HepG2 (cell line): ENCODE results near the gene HOPX. TPM values are rescaled to one million over a fixed set of nuclear protein-coding genes. Genes with fewer than 3 reads are reported as not detected.

Experiments
- ATAC-seq: fragments of 200-7000 bp; cut with Tn5 transposase; 3 replicates; pipeline ENCODE4 v1.9.1; 2020; ENCODE audit warnings: mild to moderate bottlenecking, moderate library complexity
- BruUV-seq: library from RNA; stranded (reverse); fragments of 400-500 nt; replicated peaks from 2 replicates; lab custom pipeline; 2021; lab: Mats Ljungman, UMichigan
- CTCF ChIA-PET: fragments of 300-600 bp; formaldehyde crosslinking; extraction: SDS; loops from one replicate; lab custom pipeline; 2021; ENCODE audit warnings: low total read pairs, inconsistent platforms, low intra/inter-chr PET ratio; lab: Yijun Ruan, JAX
- POLR2A ChIA-PET: fragments of 350-600 bp; sonication (Branson Sonifier 250); formaldehyde crosslinking; loops from one replicate; lab custom pipeline; 2020; ENCODE audit warnings: antibody characterized with exemption, inconsistent platforms; lab: Yijun Ruan, JAX
- DNase-seq: peaks from one replicate; pipeline ENCODE4 v3.0.0-alpha.2; 2015; ENCODE audit warnings: low spot score
- FAIRE-seq: peaks from 3 replicates; lab custom pipeline; 2011; peaks lifted over from hg19 to GRCh38; lab: Jason Lieb, UNC
- H2AFZ ChIP-seq: one replicate; pipeline ENCODE4 v1.6.1; 2011; ENCODE audit warnings: low read length, inconsistent platforms
- H3K27ac ChIP-seq: fragments of 300-600 bp; 3 replicates; pipeline ENCODE4 v1.8.0; 2011; ENCODE audit warnings: mixed run types, mild to moderate bottlenecking, mixed read lengths, low read length, inconsistent platforms; ENCODE audit not compliant: insufficient read depth; ENCODE audit errors: extremely low read length
- H3K27me3 ChIP-seq, 2 experiments: fragments of 200-600 bp in 1 of 2; 2 replicates in 1 of 2; 3 replicates in 1 of 2; pipeline versions ENCODE4 v1.6.0 to v1.8.0; 2011; ENCODE audit warnings: low read length in 2 of 2, mild to moderate bottlenecking in 2 of 2, moderate library complexity in 2 of 2, inconsistent platforms in 1 of 2; ENCODE audit not compliant: insufficient read depth in 2 of 2, control insufficient read depth in 1 of 2
- H3K36me3 ChIP-seq, 2 experiments: fragments of 200-600 bp in 1 of 2; replicated peaks in 1 of 2; 2 replicates in 1 of 2; 3 replicates in 1 of 2; pipeline versions ENCODE4 v1.5.1 to v1.8.0; 2011; ENCODE audit warnings: low read length in 2 of 2, inconsistent platforms in 1 of 2; ENCODE audit not compliant: insufficient read depth in 2 of 2, control insufficient read depth in 1 of 2
- H3K4me1 ChIP-seq: 2 replicates; pipeline ENCODE4 v1.5.1; 2012; ENCODE audit warnings: low read length, inconsistent platforms; ENCODE audit not compliant: insufficient read depth
- H3K4me2 ChIP-seq: 2 replicates; pipeline ENCODE4 v1.6.0; 2011; ENCODE audit warnings: low read depth, low read length, inconsistent platforms
- H3K4me3 ChIP-seq, 3 experiments: fragments of 200-600 bp in 1 of 3; sonication (generic), shearing (Covaris generic) in 1 of 3; replicated peaks in 1 of 3; 2 replicates each; pipeline ENCODE4 v1.5.1; 2011 to 2016; ENCODE audit warnings: low read length in 3 of 3, inconsistent platforms in 2 of 3, low read depth in 2 of 3, mild to moderate bottlenecking in 2 of 3, control low read depth in 1 of 3, mixed read lengths in 1 of 3; ENCODE audit not compliant: insufficient read depth in 1 of 3
- H3K79me2 ChIP-seq: one replicate; pipeline ENCODE4 v1.6.1; 2011; ENCODE audit warnings: low read length, inconsistent platforms; ENCODE audit not compliant: insufficient read depth
- H3K9ac ChIP-seq: 2 replicates; pipeline ENCODE4 v1.6.0; 2011; ENCODE audit warnings: mild to moderate bottlenecking, low read depth, low read length, inconsistent platforms; ENCODE audit not compliant: insufficient read depth
- H3K9me3 ChIP-seq: 2 replicates; pipeline ENCODE4 v1.5.1; 2012; ENCODE audit warnings: mild to moderate bottlenecking, low read length
- H4K20me1 ChIP-seq: 2 replicates; pipeline ENCODE4 v1.6.0; 2011; ENCODE audit warnings: inconsistent platforms, mild to moderate bottlenecking, low read length, moderate library complexity; ENCODE audit not compliant: insufficient read depth
- ELF4 ChIP-seq: sonication (generic); formaldehyde crosslinking; IDR thresholded peaks from 2 replicates; pipeline ENCODE4 v1.5.0; 2020; ENCODE audit warnings: missing genetic modification reagents, mild to moderate bottlenecking, moderate library complexity, borderline replicate concordance
- HNF4G ChIP-seq, 2 experiments: sonication (generic) in 1 of 2; formaldehyde crosslinking in 1 of 2; IDR thresholded peaks; 2 replicates each; pipeline versions ENCODE4 v1.4.0 to v1.6.1; 2011 to 2020; ENCODE audit warnings: borderline replicate concordance in 2 of 2, low read depth in 2 of 2, mild to moderate bottlenecking in 2 of 2, low read length in 1 of 2, missing genetic modification reagents in 1 of 2, moderate library complexity in 1 of 2
- HNRNPUL1 ChIP-seq: fragments of 200-400 bp; formaldehyde crosslinking; IDR thresholded peaks from 2 replicates; pipeline ENCODE4 v1.6.1; 2017; ENCODE audit warnings: low read depth, mild to moderate bottlenecking, low read length, moderate library complexity
- PHF5A ChIP-seq: IDR thresholded peaks from one replicate; pipeline ENCODE4 v1.6.1; 2018; ENCODE audit warnings: low read depth, missing genetic modification reagents; ENCODE audit not compliant: unreplicated experiment
- TFAP4 ChIP-seq: sonication (generic); IDR thresholded peaks from 2 replicates; pipeline ENCODE4 v1.6.1; 2016; ENCODE audit warnings: low read depth, borderline replicate concordance
- UBTF ChIP-seq: sonication (generic); formaldehyde crosslinking; IDR thresholded peaks from 2 replicates; pipeline ENCODE4 v1.4.0; 2020; ENCODE audit warnings: mild to moderate bottlenecking, missing genetic modification reagents
- USF2 ChIP-seq, 2 experiments: sonication (generic) in 1 of 2; formaldehyde crosslinking in 1 of 2; IDR thresholded peaks; 2 replicates each; pipeline versions ENCODE4 v1.5.1 to v1.6.1; 2011 to 2020; ENCODE audit warnings: borderline replicate concordance in 1 of 2, low read depth in 1 of 2, low read length in 1 of 2, mild to moderate bottlenecking in 1 of 2, missing genetic modification reagents in 1 of 2, moderate library complexity in 1 of 2
- ZNF275 ChIP-seq: sonication (generic); formaldehyde crosslinking; IDR thresholded peaks from 2 replicates; pipeline ENCODE4 v1.8.0; 2022; ENCODE audit warnings: missing genetic modification reagents, mild to moderate bottlenecking, inconsistent platforms, borderline replicate concordance
- ZNF441 ChIP-seq: sonication (generic); formaldehyde crosslinking; IDR thresholded peaks from 2 replicates; pipeline ENCODE4 v1.7.0; 2021; ENCODE audit warnings: missing genetic modification reagents, borderline replicate concordance
- ZXDC ChIP-seq: sonication (generic); formaldehyde crosslinking; IDR thresholded peaks from 2 replicates; pipeline ENCODE4 v1.5.0; 2020; ENCODE audit warnings: mild to moderate bottlenecking, missing genetic modification reagents
- WGBS: methylation state at CpG from one replicate; pipeline ENCODE4 v1.1.6; 2017; ENCODE audit warnings: low lambda C conversion rate; 5-methylcytosine and 5-hydroxymethylcytosine counted together
- in situ Hi-C: cut with HindIII; loops from 2 replicates; pipeline ENCODE4 v1.10.0; 2017; ENCODE audit warnings: low pct_unique_long_range_greater_than_20kb; ENCODE audit not compliant: extremely low pct_ligation_motif_present
- intact Hi-C: fragments of 100-400 bp; cut with micrococcal nuclease; formaldehyde crosslinking; loops from one replicate; pipeline ENCODE4 v1.10.0; 2022; ENCODE audit not compliant: unreplicated experiment
- polyA plus RNA-seq, 8 experiments: library from polyadenylated mRNA; depleted of rRNA in 3 of 8; stranded (reverse) in 7 of 8; unstranded in 1 of 8; fragments of >200 nt; fragmentation: Illumina TruSeq in 4 of 8; extraction: Trizol in 4 of 8; gene quantifications; 2 replicates each; pipeline versions ENCODE4 v1.2.1 to v1.2.3, GENCODE V29; 2011 to 2016; ENCODE audit warnings: low read depth in 4 of 8, missing spikeins in 1 of 8, mixed read lengths in 1 of 8; ENCODE audit not compliant: insufficient read depth in 1 of 8
- total RNA-seq, 5 experiments: library from RNA; depleted of rRNA; stranded (reverse); fragments of >200 nt; fragmentation: Illumina TruSeq; extraction: Trizol; gene quantifications; 2 replicates each; pipeline ENCODE4 v1.2.3, GENCODE V29; 2016; ENCODE audit warnings: low read depth in 1 of 5

HOPX gene
- total and polyA plus RNA-seq, 2 of the 13 experiments (the other 11 are each of a cell fraction or from before 2014, with no cell fraction given): not detected

- BruUV-seq: no TSS peak
- WGBS: 19% methylated on average over 4 of the region's 7 CpGs
- CTCF ChIA-PET: no interaction called here
- TF ChIP-seq TFAP4: no peak
- TF ChIP-seq ZNF441: no peak
- no peak for TF ChIP-seq HNRNPUL1
- no peak for TF ChIP-seq HNF4G (IDR thresholded peaks at IDR 0.05; ENCODE audit: borderline replicate concordance, low read depth, low read length)
- TF ChIP-seq HNF4G (CRISPR knock-in tag; IDR thresholded peaks at IDR 0.05; ENCODE audit: borderline replicate concordance, low read depth): no peak
- TF ChIP-seq USF2 (IDR thresholded peaks at IDR 0.05; ENCODE audit: low read depth, low read length): no peak
- no peak for TF ChIP-seq USF2 (CRISPR knock-in tag; IDR thresholded peaks at IDR 0.05; ENCODE audit: borderline replicate concordance)
- no peak for TF ChIP-seq ELF4
- no peak for TF ChIP-seq PHF5A
- no peak for TF ChIP-seq ZNF275 (CRISPR knock-in tag)
- no peak for TF ChIP-seq UBTF
- no peak for TF ChIP-seq ZXDC (CRISPR knock-in tag)
These were observed 47.6 kb downstream of the HOPX start for GRCh38 chr4:56633486-56633885.

More at GRCh38 chr4:56633486-56633885, 47.6 kb downstream of the HOPX start:
- no peak for ATAC-seq
- Histone ChIP-seq H3K27ac (no peak overlapping the region), H3K4me2 (no peak overlapping the region), H3K4me3 (no peak overlapping the region), H3K36me3 (no peaks in the 10 kb centered on the region), H3K27me3 (no peaks in the 10 kb centered on the region), H3K4me1 (no peaks in the 10 kb centered on the region), H2AFZ (no peak overlapping the region), H3K9me3 (no peaks in the 10 kb centered on the region), H4K20me1 (no peaks in the 10 kb centered on the region), H3K9ac (no peak overlapping the region), H3K79me2 (no peaks in the 10 kb centered on the region)
- in situ Hi-C loops: no loop called here
- intact Hi-C loops: no loop called here
- no peak for FAIRE-seq
- POLR2A ChIA-PET: no interaction called here
- no peak for DNase-seq
